A549 (cell line): ENCODE results near the gene RSRC1. TPM values are rescaled to one million over a fixed set of nuclear protein-coding genes. Genes with fewer than 3 reads are reported as not detected.

ENCODE experiments used
- ATAC-seq, 2 experiments: fragments of 200-7000 bp in 1 of 2; fragments of >200 bp in 1 of 2; cut with Nextera tagmentation in 1 of 2; cut with Tn5 transposase in 1 of 2; 3 replicates each; pipeline versions ENCODE4 v1.8.0 to v1.9.1; 2018 to 2020; ENCODE audit warnings: mild to moderate bottlenecking in 1 of 2, moderate library complexity in 1 of 2
- CTCF ChIA-PET: fragments of 300-600 bp; sonication (Branson Sonifier 250); formaldehyde crosslinking; extraction: SDS; loops from one replicate; lab custom pipeline; 2021; ENCODE audit warnings: antibody characterized with exemption, inconsistent platforms; lab: Yijun Ruan, JAX
- POLR2A ChIA-PET: fragments of 350-600 bp; formaldehyde crosslinking; extraction: SDS; loops from one replicate; lab custom pipeline; 2021; ENCODE audit warnings: antibody characterized with exemption, inconsistent platforms; lab: Yijun Ruan, JAX
- DNase-seq, 2 experiments: peaks; one replicate each; pipeline versions ENCODE4 v3.0.0 to v3.0.0-alpha.2; 2011 to 2016; ENCODE audit warnings: low read depth in 1 of 2, low spot score in 1 of 2
- FAIRE-seq: peaks from 2 replicates; lab custom pipeline; 2011; peaks lifted over from hg19 to GRCh38; lab: Jason Lieb, UNC
- H3K27ac ChIP-seq, 2 experiments: fragments of >200 bp; sonication (Bioruptor Twin); formaldehyde crosslinking; 3 replicates each; pipeline ENCODE4 v1.5.1; 2016 to 2017
- H3K4me1 ChIP-seq: fragments of >200 bp; sonication (Bioruptor Twin); formaldehyde crosslinking; 3 replicates; pipeline ENCODE4 v1.6.1; 2016
- H3K4me2 ChIP-seq: fragments of >200 bp; sonication (Bioruptor Twin); formaldehyde crosslinking; 3 replicates; pipeline ENCODE4 v1.6.1; 2016
- H3K4me3 ChIP-seq: fragments of >200 bp; sonication (Bioruptor Twin); formaldehyde crosslinking; 3 replicates; pipeline ENCODE4 v1.5.1; 2016
- H3K9me3 ChIP-seq: fragments of >200 bp; sonication (Bioruptor Twin); formaldehyde crosslinking; 3 replicates; pipeline ENCODE4 v1.6.1; 2016
- CEBPB ChIP-seq, 2 experiments: fragments of >200 bp in 1 of 2; sonication (Bioruptor Twin) in 1 of 2; formaldehyde crosslinking in 1 of 2; IDR thresholded peaks; 2 replicates each; pipeline ENCODE4 v1.6.1; 2012 to 2016
- EHF ChIP-seq: fragments of 250-450 bp; sonication (Bioruptor Pico); IDR thresholded peaks from 2 replicates; pipeline ENCODE4 v1.5.0; 2020; ENCODE audit warnings: mild to moderate bottlenecking
- EHMT2 ChIP-seq: fragments of 200-600 bp; sonication (generic); IDR thresholded peaks from 2 replicates; pipeline ENCODE4 v1.6.1; 2016; ENCODE audit warnings: antibody characterized with exemption, low read depth, mild to moderate bottlenecking, moderate library complexity
- ELK1 ChIP-seq: fragments of 150-350 bp; IDR thresholded peaks from 2 replicates; pipeline ENCODE4 v1.6.1; 2014; ENCODE audit warnings: low read depth, mild to moderate bottlenecking, low read length
- FOSB ChIP-seq: fragments of 250-450 bp; sonication (Bioruptor Pico); IDR thresholded peaks from 2 replicates; pipeline ENCODE4 v1.5.0; 2020; ENCODE audit warnings: mild to moderate bottlenecking, moderate library complexity
- FOSL2 ChIP-seq, 2 experiments: fragments of 450-650 bp in 1 of 2; fragments of >200 bp in 1 of 2; sonication (Bioruptor Twin) in 1 of 2; formaldehyde crosslinking; IDR thresholded peaks; 2 replicates each; pipeline versions ENCODE4 v1.5.0 to v1.6.1; 2016 to 2020; ENCODE audit warnings: mild to moderate bottlenecking in 1 of 2, moderate library complexity in 1 of 2
- FOXS1 ChIP-seq: fragments of 250-450 bp; sonication (Bioruptor Pico); IDR thresholded peaks from 2 replicates; pipeline ENCODE4 v1.5.0; 2020; ENCODE audit warnings: mild to moderate bottlenecking, moderate library complexity
- GATA3 ChIP-seq: IDR thresholded peaks from 2 replicates; pipeline ENCODE4 v1.6.1; 2012; ENCODE audit warnings: borderline replicate concordance
- HMGXB4 ChIP-seq: fragments of 250-450 bp; sonication (Bioruptor Pico); IDR thresholded peaks from 2 replicates; pipeline ENCODE4 v1.5.0; 2021; ENCODE audit warnings: mild to moderate bottlenecking, moderate library complexity, borderline replicate concordance
- HOXA7 ChIP-seq: fragments of 250-450 bp; sonication (Bioruptor Pico); IDR thresholded peaks from 2 replicates; pipeline ENCODE4 v1.5.0; 2020; ENCODE audit warnings: mild to moderate bottlenecking, moderate library complexity
- KDM1A ChIP-seq: fragments of 200-600 bp; sonication (generic); IDR thresholded peaks from 2 replicates; pipeline ENCODE4 v1.6.1; 2016; ENCODE audit warnings: low read depth, mild to moderate bottlenecking
- KDM5A ChIP-seq: fragments of 200-600 bp; sonication (generic); IDR thresholded peaks from 2 replicates; pipeline ENCODE4 v1.6.1; 2016; ENCODE audit warnings: antibody characterized with exemption, mild to moderate bottlenecking
- MYC ChIP-seq: IDR thresholded peaks from 2 replicates; pipeline ENCODE4 v1.6.1; 2012; ENCODE audit warnings: mild to moderate bottlenecking, inconsistent platforms, low read length, improper control_type of control experiment, borderline replicate concordance
- NPAS2 ChIP-seq: fragments of 250-450 bp; sonication (Bioruptor Pico); IDR thresholded peaks from 2 replicates; pipeline ENCODE4 v1.8.0; 2022; ENCODE audit warnings: mild to moderate bottlenecking, moderate library complexity, borderline replicate concordance
- POLR2A ChIP-seq: IDR thresholded peaks from 2 replicates; pipeline ENCODE4 v1.6.1; 2012; ENCODE audit warnings: mild to moderate bottlenecking, low read length
- POLR2AphosphoS2 ChIP-seq: conservative IDR thresholded peaks from 2 replicates; pipeline ENCODE4 v1.6.1; 2012; ENCODE audit warnings: low read length, improper control_type of control experiment, inconsistent platforms
- RCOR1 ChIP-seq: fragments of 150-350 bp; IDR thresholded peaks from 2 replicates; pipeline ENCODE4 v1.6.1; 2014; ENCODE audit warnings: antibody characterized with exemption, low read length, low read depth
- RFX5 ChIP-seq: fragments of 450-650 bp; IDR thresholded peaks from 2 replicates; pipeline ENCODE4 v1.7.1; 2014; ENCODE audit warnings: antibody characterized with exemption, mild to moderate bottlenecking, moderate library complexity
- RNF2 ChIP-seq: fragments of 200-600 bp; sonication (generic); IDR thresholded peaks from 2 replicates; pipeline ENCODE4 v1.6.1; 2016; ENCODE audit warnings: low read depth, mild to moderate bottlenecking, antibody characterized with exemption, moderate library complexity, borderline replicate concordance
- TP53 ChIP-seq: fragments of 250-450 bp; sonication (Bioruptor Pico); IDR thresholded peaks from 2 replicates; pipeline ENCODE4 v1.5.0; 2021; ENCODE audit warnings: mild to moderate bottlenecking, moderate library complexity
- WGBS: methylation state at CpG from one replicate; pipeline ENCODE4 v1.1.6; 2017; ENCODE audit errors: missing lambda C conversion rate; 5-methylcytosine and 5-hydroxymethylcytosine counted together
- polyA plus RNA-seq, 4 experiments: library from polyadenylated mRNA; depleted of rRNA in 3 of 4; stranded (reverse); fragments of >200 nt; fragmentation: RNase III in 1 of 4; extraction: RNeasy Plus Mini Kit Qiagen cat#74134 plus additional on column Dnase treatment in 1 of 4; gene quantifications; 2 replicates in 3 of 4; 3 replicates in 1 of 4; pipeline ENCODE4 v1.2.3, GENCODE V29; 2011 to 2017
- TF ChIP-seq, protein P1 (sequence below): fragments of >200 bp; sonication (Bioruptor Twin); formaldehyde crosslinking; IDR thresholded peaks from 2 replicates; pipeline ENCODE4 v1.6.1; 2016

Gene RSRC1
- polyA plus RNA-seq, 2 of the 4 experiments (the other 2 are of a cell fraction) = 17.5 to 52.2 TPM

DNA sequence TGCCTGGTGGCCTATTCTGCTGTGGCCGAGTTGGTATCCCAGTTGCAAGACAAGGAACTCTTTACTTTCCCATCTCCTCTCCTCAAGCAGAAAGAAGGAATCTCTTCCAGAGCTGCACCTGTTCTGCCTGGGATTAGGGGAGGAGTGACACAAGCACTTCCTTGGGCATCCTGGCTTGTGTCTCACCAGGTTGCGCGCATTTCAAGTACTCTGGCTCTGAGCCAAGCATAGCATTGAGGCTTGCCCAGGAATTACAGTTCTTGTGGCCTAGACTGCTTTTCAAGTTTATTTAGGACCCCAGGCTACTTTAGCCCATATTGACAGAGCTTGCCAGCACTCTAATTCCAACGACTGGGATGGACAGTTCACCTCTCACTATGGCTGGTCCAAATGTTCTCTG, 150.5 kb downstream of the RSRC1 start:
- DNase-seq = no peak
- Histone ChIP-seq H3K4me2 (no peak overlapping the region), H3K27ac (no peak overlapping the region), H3K9me3 (peaks cover 6% of the 10 kb centered on the region; the same call in 1 of the 3 replicates), H3K4me3 (no peak overlapping the region), H3K4me1 (no peaks in the 10 kb centered on the region)
- no peak for ATAC-seq
- ChIA-PET POLR2A (no interaction called here), CTCF (interaction anchor here (0.7 kb wide), 1 partner anchor 28 kb away, joined by 4 read pairs; no protein-coding TSS in a partner anchor)
- no peak for FAIRE-seq
- TF ChIP-seq RFX5 (no peak), RCOR1 (no peak), RNF2 (no peak), KDM5A (no peak), TP53 (CRISPR knock-in tag) (no peak), EHMT2 (no peak), GATA3 (no peak), MYC (no peak), POLR2A (no peak), FOSL2 (IDR thresholded peaks at IDR 0.05) (no peak), FOSL2 (CRISPR knock-in tag; IDR thresholded peaks at IDR 0.05) (no peak), FOXS1 (no peak), CEBPB (IDR thresholded peaks at IDR 0.05) (no peak), ELK1 (no peak), KDM1A (no peak), HMGXB4 (CRISPR knock-in tag) (no peak), NPAS2 (CRISPR knock-in tag) (no peak), HOXA7 (no peak)
- TF ChIP-seq, protein P1, sequence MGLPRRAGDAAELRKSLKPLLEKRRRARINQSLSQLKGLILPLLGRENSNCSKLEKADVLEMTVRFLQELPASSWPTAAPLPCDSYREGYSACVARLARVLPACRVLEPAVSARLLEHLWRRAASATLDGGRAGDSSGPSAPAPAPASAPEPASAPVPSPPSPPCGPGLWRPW = no peak
- TF ChIP-seq, all 56 proteins: peak for 0
- WGBS = 72% methylated on average over 4 of the region's 4 CpGs

- 90% methylated on average over 4 of the region's 4 CpGs for WGBS
- Histone ChIP-seq H3K4me1 (no peaks in the 10 kb centered on the region), H3K4me2 (no peak overlapping the region), H3K9me3 (peaks cover 16% of the 10 kb centered on the region), H3K4me3 (no peak overlapping the region), H3K27ac (no peak overlapping the region)
- POLR2A ChIA-PET = no interaction called here
- TF ChIP-seq NPAS2 (CRISPR knock-in tag) (no peak), EHF (no peak), FOSB (no peak), POLR2AphosphoS2 (no peak), ELK1 (no peak)
- TF ChIP-seq, protein P1 = no peak
- CTCF ChIA-PET = no interaction called here
- FAIRE-seq = no peak
- DNase-seq = peak in 1 of 2 experiments; percentile 4
- no peak for ATAC-seq
Measured at GRCh38 chr3:158261371-158261991, 151.6 kb downstream of the RSRC1 start.
